CD4-positive, alpha-beta T cell treated with Interferon alpha-2 for 1 hour (primary cell): ENCODE measurements around the gene EPHA2.
"Not testable (repeated sequence)": the region's sequence is repeated elsewhere in the genome, so short reads cannot be mapped to it uniquely, and the experiment has no call there.

Source experiments
- DNase-seq, 2 donors: peaks; one replicate each; pipeline ENCODE4 v3.0.0-alpha.2; 2020 to 2022

Gene EPHA2

GRCh38 chr1:16183765-16184556 lies 28.1 kb upstream of the EPHA2 start:
- no peak for DNase-seq

DNA sequence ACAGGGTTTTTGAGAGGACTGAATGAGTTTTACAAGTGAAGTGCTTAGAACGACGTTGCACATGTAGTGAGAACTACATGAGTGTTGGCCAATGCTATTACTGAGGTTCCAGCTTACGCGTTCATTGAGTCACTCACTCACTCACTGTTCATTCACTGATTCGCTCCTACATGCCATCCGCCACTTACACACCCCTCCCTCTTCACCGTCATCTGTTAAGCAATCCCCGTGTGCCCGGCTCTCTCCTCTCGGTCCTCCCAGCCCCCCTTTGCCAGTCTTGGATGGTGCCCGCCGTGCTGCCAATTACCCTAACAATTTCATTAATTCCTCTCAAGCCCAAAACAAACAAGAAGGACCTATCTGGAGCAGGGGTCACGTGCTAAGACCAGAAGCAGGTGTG lies 27.3 kb upstream of the EPHA2 start:
- DNase-seq: no peak

GRCh38 chr1:16181887-16182719 lies 26.2 kb upstream of the EPHA2 start:
- no peak for DNase-seq

GRCh38 chr1:16180291-16180824 lies 24.5 kb upstream of the EPHA2 start:
- DNase-seq: no peak

DNA sequence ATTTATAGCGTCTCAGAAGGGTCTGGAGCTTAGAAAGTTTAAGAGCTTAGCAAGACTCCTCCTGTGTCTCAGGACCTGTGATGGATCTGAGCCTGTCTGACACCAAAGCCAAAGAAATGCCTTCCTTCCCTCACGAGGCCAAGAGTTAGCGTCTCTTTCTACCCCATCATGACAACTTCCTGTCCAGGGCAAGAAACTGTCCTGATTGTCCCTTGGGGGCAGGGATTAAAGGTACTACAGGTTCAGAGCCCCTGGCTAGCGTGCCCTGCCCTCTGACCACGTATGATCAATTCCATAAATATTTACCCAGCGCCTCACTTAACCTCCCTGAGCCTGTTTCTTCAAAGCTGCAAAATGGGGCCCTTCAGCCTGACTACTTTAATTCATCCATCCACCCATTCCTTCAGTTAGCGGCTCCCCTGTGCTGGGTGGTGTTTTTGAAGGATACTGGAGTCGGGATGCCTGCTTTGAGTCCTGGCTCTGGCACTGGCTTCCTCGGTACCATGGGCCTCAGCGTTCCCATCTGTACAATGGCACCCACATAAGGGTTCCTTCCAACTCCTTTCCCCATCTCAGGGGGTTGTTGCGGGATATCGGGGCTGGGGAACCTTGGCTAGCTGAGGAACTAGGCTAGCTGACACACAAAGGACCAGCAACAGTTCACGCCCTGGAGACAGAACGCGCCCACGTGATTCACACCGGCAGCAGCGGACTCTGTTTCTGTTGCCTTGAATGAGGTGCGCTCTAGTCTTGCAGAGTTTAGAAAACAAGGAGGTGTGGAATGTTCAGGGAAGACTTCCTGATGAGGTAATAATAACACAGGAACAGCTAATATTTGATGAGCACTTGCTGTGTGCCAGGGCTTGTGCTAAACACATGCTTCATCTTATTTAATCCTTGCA lies 23.0 kb upstream of the EPHA2 start:
- no peak for DNase-seq

- DNase-seq: no peak
These were observed 21.4 kb upstream of the EPHA2 start for GRCh38 chr1:16177306-16177705.

GRCh38 chr1:16176653-16177052 lies 20.8 kb upstream of the EPHA2 start:
- no peak for DNase-seq

GRCh38 chr1:16175610-16176553 lies 20.0 kb upstream of the EPHA2 start:
- DNase-seq: no peak

DNA sequence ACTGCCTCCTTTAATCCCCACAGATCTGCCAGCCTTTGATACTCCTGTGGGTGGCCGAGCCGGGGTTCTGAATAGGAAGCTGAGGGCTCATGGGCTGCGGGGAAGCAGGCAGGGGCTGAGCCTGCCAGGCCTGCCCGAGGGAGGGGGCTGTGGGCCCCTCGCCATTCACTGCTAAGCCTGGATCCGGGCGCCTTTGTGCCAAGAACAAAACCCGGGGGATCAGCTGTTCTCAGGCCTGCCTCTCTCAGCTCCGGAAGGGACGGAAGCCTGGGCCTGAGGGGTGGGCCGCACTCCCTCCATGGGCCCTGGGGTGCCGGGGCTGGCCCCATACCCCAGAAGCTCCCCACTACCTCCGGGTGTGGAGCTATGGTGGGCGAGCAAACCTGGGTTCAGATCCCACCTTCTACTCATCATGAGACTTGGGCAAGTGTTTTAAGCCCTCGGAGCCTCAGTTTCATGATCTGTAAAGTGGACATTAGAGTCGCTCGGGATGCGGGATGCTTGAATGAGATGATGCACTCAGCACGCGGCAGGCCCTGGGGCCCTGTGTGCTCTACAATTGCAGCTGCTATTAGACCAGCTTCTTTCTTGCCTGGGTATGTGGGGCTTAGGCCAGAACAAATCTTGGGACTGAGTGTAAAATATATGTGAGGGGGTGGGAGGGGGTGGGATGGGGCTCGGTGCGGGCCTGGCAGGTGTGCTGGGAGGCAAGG lies 19.2 kb upstream of the EPHA2 start:
- no peak for DNase-seq

- DNase-seq: no peak
These were observed 18.5 kb upstream of the EPHA2 start for GRCh38 chr1:16174261-16174868.

- DNase-seq: no peak
These were observed 17.8 kb upstream of the EPHA2 start for GRCh38 chr1:16173447-16174260.

DNA sequence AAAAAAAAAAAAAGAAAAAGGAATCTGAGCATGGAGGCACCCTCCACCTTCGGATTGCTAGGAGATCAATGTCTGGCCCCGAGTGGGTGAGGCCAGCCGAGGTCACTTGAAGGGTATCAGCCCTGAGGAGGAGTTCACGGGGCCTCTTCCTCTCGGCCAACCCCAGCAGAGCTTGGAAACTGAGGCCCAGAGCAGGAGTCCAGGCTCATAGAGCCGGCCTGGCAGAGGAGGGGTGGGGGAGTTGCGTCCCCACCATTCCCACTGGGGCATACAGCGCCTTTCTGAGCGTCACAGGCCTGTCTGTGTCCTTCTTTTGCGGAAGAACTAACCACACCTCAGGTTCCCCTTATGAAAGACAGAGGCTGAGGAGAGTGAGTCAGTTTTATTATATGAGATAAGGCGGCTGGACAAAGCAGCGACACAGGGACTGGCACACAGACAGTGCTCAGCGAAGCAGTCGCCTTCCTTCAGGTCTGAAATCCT lies 17.1 kb upstream of the EPHA2 start:
- peak in 1 of 2 donors; percentile 14 for DNase-seq

- DNase-seq: no peak
These were observed 16.5 kb upstream of the EPHA2 start for GRCh38 chr1:16172218-16172830.

GRCh38 chr1:16171314-16172151 lies 15.7 kb upstream of the EPHA2 start:
- no peak for DNase-seq

DNA sequence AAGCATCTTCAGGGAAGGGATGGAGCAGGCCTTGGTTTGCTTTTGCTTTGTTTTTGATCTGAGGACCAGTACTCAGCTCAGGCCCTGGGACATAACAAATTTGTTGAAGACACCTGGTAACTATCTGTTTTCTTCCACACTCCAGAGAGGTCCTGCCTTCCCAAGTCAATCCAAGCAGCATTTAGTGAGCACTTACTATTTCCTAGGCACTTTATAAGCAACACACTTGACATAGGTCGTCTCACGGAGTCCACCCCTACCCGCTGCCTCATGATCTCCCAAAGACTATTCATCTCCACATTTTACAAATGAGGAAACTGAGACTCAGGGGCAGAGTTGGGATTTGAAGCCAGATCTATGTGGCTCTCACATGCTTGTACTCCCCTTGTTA lies 14.4 kb upstream of the EPHA2 start:
- no peak for DNase-seq

GRCh38 chr1:16168622-16169360 lies 12.9 kb upstream of the EPHA2 start:
- DNase-seq: no peak

DNA sequence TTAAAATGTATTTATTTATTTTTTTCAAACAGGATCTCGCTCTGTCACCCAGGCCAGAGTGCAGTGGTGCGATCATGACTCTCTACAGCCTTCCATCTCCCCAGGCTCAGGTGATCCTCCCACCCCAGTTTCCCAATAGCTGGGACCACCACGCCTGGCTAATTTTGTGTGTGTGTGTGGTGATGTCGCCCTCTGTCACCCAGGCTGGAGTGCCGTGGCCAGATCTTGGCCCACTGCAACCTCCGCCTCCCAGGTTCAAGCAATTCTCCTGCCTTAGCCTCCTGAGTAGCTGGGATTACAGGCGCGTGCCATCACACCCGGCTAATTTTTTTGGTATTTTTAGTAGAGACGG lies 12.3 kb upstream of the EPHA2 start:
- not testable (repeated sequence) for DNase-seq
